HUDEP-2 (cell line): ENCODE results near the gene SRCAP.
"Not testable (repeated sequence)": the region's sequence is repeated elsewhere in the genome, so short reads cannot be mapped to it uniquely, and the experiment has no call there.

Source experiments
- DNase-seq, 76 experiments: peaks; one replicate each; lab custom pipeline; 2025; ENCODE audit not compliant: unreplicated experiment in 76 of 76; lab: John Stamatoyannopoulos, UW

Gene SRCAP

DNA sequence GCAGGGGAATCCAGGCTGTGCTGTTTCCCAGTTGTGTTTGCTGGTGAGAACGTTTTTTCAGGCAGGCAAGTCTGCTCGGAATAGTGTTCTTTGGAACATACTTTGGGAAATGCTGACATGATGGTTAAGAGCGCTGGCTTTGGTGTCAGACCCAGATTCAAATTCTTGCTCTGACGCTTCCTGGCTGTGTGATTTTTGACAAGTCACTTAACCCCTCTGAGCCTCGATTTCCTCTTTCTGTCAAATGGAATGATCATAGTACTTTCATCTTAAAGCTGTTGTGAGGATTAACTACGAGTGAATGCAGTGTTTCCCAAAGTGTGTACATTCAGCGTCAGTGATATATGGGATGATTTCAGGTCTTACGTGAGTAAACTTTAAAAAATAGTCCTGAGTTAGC, 35.9 kb upstream of the SRCAP start:
- DNase-seq, result no peak

GRCh38 chr16:30663820-30664219, 35.2 kb upstream of the SRCAP start:
- DNase-seq, result no peak

- DNase-seq, result no peak
Observed at GRCh38 chr16:30664616-30665109, 34.3 kb upstream of the SRCAP start.

DNA sequence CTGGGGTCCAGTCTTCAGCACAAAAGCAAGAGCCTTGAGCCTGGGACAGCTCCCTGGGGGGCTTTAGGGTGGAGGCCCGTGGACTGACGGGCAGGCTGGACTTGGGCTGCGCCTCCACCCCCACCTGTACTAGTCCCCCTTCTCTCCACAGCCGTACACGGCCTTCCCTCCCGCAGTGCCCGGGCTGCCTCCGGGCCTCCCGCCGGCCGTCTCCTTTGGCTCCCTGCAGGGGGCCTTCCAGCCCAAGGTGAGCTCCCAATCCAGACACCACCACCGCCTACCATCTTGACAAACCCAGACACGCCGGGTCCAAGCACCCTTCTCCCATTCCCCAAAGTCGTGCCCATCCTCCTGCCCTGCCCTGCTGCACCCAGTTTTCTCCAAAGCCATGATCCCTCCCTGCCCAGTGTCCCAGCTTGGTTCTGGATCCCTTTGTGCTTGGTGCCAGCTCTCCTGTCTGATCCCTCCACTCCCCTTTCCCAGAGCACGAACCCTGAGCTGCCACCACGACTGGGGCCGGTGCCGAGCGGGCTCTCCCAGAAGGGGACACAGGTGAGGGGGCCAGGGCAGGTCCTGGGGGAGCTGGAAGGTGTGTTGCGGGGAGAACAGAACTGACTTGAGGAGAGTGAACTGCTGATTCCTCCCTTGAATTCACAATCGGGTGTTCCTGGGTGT, 33.7 kb upstream of the SRCAP start:
- no peak for DNase-seq

DNA sequence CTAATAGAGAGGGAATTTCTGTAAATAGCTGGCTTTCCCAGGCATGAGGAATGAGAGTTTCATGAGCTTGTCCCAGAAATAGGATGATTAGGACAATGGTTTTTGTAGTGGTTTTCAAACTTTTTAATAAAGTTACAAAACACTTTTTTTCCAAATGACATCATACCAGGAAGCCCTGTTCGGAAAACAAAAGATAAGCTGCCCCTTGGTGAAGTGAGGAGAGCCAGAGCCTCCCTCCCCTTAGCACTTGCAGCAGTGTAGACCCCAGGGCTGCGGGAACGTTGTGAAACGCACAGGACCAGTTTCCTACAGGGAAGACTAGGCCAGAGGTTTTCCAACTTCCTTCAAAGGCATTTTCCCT, 33.2 kb upstream of the SRCAP start:
- no peak for DNase-seq

GRCh38 chr16:30666681-30667080, 32.3 kb upstream of the SRCAP start:
- no peak for DNase-seq

DNA sequence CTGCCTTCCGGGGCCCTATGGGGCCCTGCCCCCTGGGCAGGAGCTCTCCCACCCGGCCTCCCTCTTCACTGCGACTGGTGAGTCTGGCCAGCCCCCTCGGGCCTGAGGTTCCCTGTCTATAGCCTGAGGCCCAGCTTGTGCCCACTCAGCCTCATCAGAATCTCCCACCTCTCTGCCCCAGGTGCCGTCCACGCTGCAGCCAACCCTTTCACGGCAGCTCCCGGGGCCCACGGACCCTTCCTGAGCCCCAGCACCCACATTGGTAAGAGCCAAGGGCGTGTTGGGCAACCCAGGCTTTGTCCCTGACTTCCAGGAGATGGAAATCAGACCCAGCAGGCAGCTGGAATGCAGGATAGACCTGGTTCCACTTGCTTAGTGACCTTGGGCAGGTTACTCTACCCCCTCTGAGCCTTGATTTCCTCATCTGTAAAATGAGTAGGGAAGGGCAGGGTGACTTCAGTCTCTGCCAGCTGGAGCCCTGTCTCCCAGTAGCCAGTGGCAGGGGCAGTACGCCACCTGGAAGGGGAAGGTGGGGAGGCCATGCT, 31.5 kb upstream of the SRCAP start:
- no peak for DNase-seq

DNA sequence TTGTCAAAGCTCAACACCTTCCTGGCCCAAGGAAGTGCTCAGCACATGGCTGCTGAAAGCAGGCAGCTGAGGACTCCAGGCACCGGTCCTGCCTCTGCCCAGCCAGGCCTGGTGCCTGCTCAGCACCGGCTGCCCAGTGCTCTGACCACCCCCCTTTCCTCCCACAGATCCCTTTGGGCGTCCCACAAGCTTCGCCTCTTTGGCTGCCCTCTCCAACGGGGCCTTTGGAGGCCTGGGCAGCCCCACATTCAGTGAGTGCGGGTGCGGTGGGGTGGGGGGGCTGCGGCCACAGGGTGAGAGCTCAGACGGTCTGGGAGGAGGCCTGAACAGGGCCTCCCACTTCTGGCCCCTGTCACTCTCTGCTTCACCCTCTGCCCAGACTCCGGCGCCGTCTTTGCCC, 30.6 kb upstream of the SRCAP start:
- DNase-seq, result no peak

GRCh38 chr16:30669026-30669902, 29.7 kb upstream of the SRCAP start:
- no peak for DNase-seq

DNA sequence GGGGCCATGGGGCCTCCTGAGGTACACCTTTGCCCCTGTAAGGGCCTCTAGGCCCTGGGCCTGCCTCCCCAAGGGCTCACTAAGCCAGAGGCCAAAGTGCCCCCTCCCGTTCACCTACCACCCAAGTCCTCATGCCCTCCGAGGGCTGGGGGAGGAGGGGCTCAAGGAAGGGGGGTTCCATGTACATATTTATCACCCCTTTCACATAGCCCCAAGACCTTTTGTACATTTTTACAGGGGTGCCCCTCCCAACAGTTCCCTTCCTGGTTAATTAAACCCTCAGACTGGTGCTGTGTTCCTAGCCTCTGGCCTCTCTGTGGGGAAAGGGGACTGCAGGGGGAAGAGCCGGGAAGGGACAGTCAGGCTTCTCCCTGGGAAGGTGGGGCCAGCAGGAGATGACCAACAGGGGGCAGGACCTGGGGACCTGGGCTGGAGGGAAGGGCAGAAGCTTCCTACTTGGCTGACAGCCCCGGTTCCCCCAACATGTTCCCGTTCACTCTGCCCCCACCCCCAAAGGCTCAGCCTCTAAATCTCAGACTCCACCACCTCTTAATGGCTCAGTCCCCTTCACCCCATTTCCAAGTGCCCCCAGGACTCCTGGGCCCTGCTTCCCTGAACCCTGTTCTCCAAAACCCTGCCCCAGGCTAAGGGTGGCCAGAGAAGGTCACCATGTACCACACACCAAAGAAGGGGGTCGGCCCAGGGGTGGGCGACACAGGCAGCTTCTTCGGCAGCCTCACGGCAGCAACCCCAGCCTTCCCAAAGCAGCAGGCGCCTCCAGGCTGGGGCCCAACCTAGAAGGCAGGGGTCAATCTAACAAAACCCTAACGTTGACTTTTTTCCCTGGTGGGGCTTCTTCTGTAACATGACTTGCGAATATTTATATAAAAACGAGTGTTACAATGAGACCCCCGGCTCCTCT, 28.8 kb upstream of the SRCAP start:
- DNase-seq, result no peak

GRCh38 chr16:30675143-30675542, 23.8 kb upstream of the SRCAP start:
- no peak for DNase-seq

DNA sequence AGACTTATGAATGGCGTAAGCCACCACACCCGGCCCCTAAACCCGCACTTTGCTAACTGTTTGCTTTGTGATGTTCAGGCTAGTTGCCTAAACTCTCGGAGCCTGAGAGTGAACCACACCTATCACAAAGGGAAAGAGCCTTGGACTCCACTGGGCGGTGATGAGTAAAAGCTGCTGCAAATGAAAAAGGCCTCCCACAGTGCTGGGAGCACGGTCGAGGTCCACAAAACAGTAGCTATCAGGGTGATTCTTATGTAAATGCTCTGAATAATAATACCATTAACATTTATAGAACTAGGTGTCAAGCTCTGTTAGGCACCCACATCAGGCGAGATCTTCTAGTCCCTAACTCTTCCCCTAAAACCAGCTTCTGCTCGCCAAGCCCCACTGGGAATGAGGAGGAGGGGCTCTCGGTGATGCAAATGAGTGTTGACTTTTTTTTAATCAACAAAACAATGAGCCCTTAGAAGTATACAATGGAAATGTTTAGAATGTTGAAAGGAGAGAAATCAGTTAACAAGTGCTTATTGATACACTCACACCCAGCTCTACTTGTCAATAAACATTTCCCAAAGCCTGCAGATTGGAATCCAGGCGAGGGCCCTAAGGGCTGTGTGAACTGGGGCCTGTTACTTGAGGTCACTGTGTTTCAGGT, 20.9 kb upstream of the SRCAP start:
- DNase-seq, result no peak

GRCh38 chr16:30678586-30678970, 20.4 kb upstream of the SRCAP start:
- no peak for DNase-seq

DNA sequence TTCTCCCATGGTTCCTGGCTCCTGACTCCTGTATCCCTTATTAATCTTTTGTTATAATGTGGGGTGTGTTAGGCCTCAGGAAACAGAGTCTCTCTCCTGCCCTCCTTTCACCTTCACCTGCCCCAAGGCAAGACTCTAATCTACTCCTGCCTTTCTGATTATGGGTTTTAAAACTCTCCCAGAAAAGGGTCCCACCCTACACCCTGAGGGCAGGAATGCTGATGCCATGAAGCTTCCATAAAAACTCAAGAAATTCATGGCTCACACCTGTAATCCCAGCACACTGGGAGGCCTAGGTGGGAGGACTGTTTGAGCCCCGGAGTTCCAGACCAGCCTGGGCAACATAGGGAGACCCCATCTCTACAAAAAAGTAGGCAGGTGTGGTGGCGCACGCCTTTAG, 18.6 kb upstream of the SRCAP start:
- no peak for DNase-seq

GRCh38 chr16:30688701-30689100, 10.3 kb upstream of the SRCAP start:
- no peak for DNase-seq

DNA sequence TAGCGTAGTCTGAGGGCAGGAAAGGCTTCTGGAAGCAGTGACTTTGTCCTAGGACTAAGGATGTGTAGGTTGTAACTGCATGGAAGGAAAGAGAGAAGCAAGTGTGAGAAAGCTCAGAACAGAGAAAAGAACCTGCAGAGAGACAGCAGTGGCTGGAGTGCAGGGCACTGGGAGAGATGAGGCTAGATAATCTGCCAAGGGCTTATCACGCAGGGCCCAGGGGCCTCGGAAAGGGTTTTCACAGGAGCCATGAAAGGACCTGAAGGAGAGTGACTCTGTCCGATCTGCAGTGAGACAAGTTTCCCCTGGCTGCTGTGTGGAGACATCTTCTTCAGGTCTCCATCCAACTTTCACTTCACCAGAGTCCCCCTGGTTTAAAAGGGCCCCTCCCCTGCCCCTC, 7.1 kb upstream of the SRCAP start:
- DNase-seq, result peak in 52 of 76 experiments; percentile 2 to 61 (median 29)

DNA sequence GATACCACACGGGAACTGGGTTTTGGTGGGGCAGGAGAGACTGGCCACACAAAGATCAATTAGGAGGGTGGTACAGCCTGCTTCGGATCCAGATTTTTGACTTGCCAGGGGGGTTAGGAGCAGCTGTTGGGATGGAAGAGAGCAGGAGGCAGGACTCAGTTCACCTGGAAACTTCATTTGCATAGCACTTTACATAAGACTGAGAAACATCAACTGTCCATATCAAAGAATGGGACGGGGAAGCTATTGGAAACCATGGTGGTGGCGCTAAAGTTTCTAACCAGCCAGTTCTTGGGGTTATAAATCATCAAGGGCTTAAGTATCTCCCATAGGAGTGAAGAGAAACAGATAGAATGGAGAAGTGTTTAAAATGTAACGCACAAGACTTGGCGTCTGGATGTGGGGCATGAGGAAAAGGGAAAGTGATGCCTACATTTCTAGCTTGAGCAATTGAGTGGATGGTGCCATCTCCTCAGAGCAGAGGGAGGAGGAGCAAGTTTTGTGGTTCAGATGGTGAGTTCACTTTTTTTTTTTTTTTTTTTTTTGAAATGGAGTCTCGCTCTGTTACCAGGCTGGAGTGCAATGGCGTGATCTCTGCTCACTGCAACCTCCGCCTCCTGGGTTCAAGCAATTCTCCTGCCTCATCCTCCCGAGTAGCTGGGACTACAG, 6.4 kb upstream of the SRCAP start:
- DNase-seq, result peak in 1 of 76 experiments; percentile 5

DNA sequence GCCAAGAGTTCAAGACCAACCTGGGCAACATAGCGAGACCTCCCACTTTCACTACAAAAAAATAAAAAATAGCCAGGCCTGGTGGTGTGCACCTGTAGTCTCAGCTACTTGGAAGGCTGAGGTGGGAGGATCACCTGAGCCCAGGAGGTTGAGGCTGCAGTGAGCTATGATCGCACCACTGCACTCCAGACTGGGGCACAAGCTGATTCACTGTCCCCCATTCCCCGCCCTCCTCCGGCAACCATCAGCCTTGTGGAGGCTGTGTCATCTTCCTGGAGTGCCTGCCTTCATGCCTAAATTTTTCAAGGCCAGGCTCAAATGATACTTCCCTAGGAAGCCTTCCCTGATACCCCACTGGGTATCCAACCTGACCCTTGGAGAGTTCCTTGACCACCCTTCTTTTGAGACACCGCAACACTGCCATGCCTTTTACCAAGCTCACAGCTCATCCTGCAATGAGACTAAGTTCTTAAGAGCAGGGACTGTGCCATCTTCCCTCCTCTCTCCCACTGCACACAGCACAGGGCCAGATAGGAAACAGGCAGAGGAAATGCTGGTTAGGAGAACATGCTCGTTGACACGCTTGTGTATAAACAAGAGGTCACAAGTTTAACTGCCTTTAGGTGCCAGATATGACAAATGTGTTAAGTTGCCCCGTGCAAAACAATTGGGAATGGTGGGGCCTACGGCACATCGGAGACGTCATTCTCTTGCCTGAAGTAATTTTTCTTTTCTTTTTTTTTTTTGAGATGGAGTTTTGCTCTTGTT, 3.9 kb upstream of the SRCAP start:
- DNase-seq, result no peak

GRCh38 chr16:30696646-30697045, 2.3 kb upstream of the SRCAP start:
- not testable (repeated sequence) for DNase-seq
